RKO (cell line): ENCODE results near the gene ITPR2.
A peak's percentile ranks its signal among the peaks of the same experiment; 100 is the strongest.
"Not testable (repeated sequence)": the region's sequence is repeated elsewhere in the genome, so short reads cannot be mapped to it uniquely, and the experiment has no call there.

Experiments used
- DNase-seq: peaks from one replicate; pipeline ENCODE4 v3.0.0-alpha.2; 2016; ENCODE audit warnings: low spot score

ITPR2 gene

GRCh38 chr12:26563552-26563951 is 269.4 kb downstream of the ITPR2 start:
- no peak for DNase-seq

- no peak for DNase-seq
These were observed 275.7 kb downstream of the ITPR2 start for GRCh38 chr12:26557326-26557725.

- DNase-seq, result no peak
These were observed 276.1 kb downstream of the ITPR2 start for GRCh38 chr12:26556916-26557315.

- no peak for DNase-seq
These were observed 277.9 kb downstream of the ITPR2 start for GRCh38 chr12:26555139-26555538.

GRCh38 chr12:26554332-26554731 is 278.7 kb downstream of the ITPR2 start:
- DNase-seq, result no peak

GRCh38 chr12:26551385-26551784 is 281.6 kb downstream of the ITPR2 start:
- no peak for DNase-seq

- DNase-seq, result no peak
These were observed 284.8 kb downstream of the ITPR2 start for GRCh38 chr12:26548227-26548626.

GRCh38 chr12:26546535-26547314 is 286.3 kb downstream of the ITPR2 start:
- DNase-seq, result no peak

GRCh38 chr12:26539131-26539530 is 293.9 kb downstream of the ITPR2 start:
- no peak for DNase-seq

GRCh38 chr12:26537651-26538050 is 295.3 kb downstream of the ITPR2 start:
- no peak for DNase-seq

- no peak for DNase-seq
These were observed 295.9 kb downstream of the ITPR2 start for GRCh38 chr12:26537126-26537525.

GRCh38 chr12:26535826-26536225 is 297.2 kb downstream of the ITPR2 start:
- no peak for DNase-seq

- no peak for DNase-seq
These were observed 298.9 kb downstream of the ITPR2 start for GRCh38 chr12:26534071-26534470.

GRCh38 chr12:26533211-26533610 is 299.8 kb downstream of the ITPR2 start:
- DNase-seq, result no peak

- no peak for DNase-seq
These were observed 302.5 kb downstream of the ITPR2 start for GRCh38 chr12:26530461-26530860.

- DNase-seq, result no peak
These were observed 304.1 kb downstream of the ITPR2 start for GRCh38 chr12:26528943-26529342.

GRCh38 chr12:26527682-26528081 is 305.3 kb downstream of the ITPR2 start:
- DNase-seq, result no peak

GRCh38 chr12:26524862-26525465 is 308.0 kb downstream of the ITPR2 start:
- DNase-seq, result peak; percentile 14

- DNase-seq, result no peak
These were observed 309.3 kb downstream of the ITPR2 start for GRCh38 chr12:26523708-26524150.

- DNase-seq, result no peak
These were observed 312.1 kb downstream of the ITPR2 start for GRCh38 chr12:26520869-26521268.

- no peak for DNase-seq
These were observed 312.9 kb downstream of the ITPR2 start for GRCh38 chr12:26520109-26520508.

- DNase-seq, result no peak
These were observed 313.5 kb downstream of the ITPR2 start for GRCh38 chr12:26519462-26519861.

- DNase-seq, result not testable (repeated sequence)
These were observed 315.7 kb downstream of the ITPR2 start for GRCh38 chr12:26517320-26517719.

- no peak for DNase-seq
These were observed 318.6 kb downstream of the ITPR2 start for GRCh38 chr12:26514364-26514763.
